ENCODE data around the gene FUZ.

- TF ChIP-seq CTCF (IDR thresholded peaks at IDR 0.05) (no peak), EZH2 (IDR thresholded peaks at IDR 0.05; ENCODE audit: borderline replicate concordance, insufficient read depth, low read depth, low read length, poor library complexity, severe bottlenecking) (no peak)
These were observed 22.5 kb upstream of the FUZ start for GRCh38 chr19:49835562-49835961.
